Lower lobe of right lung (tissue), 2 donors: Measurements from ENCODE around the gene NRP2. TPM values are rescaled to one million over a fixed set of nuclear protein-coding genes. Genes with fewer than 3 reads are reported as not detected.

Experiments used
- ATAC-seq, 2 donors: fragments of 200-7000 bp; cut with Tn5 transposase; one replicate each; pipeline ENCODE4 v1.9.1; 2020 to 2022; ENCODE audit warnings: mild to moderate bottlenecking in 2 of 2, moderate library complexity in 2 of 2
- DNase-seq: peaks from one replicate; pipeline ENCODE4 v3.0.0-alpha.2; 2020
- H3K27ac ChIP-seq: fragments of 200-600 bp; one replicate; pipeline ENCODE4 v1.8.0; 2022
- H3K27me3 ChIP-seq: fragments of 200-600 bp; one replicate; pipeline ENCODE4 v1.8.0; 2022; ENCODE audit warnings: low read depth
- H3K36me3 ChIP-seq: fragments of 200-600 bp; one replicate; pipeline ENCODE4 v1.8.0; 2022; ENCODE audit warnings: mild to moderate bottlenecking
- H3K4me1 ChIP-seq: fragments of 200-600 bp; one replicate; pipeline ENCODE4 v1.8.0; 2022
- H3K4me3 ChIP-seq: fragments of 200-600 bp; one replicate; pipeline ENCODE4 v1.8.0; 2022; ENCODE audit warnings: mild to moderate bottlenecking
- H3K9me3 ChIP-seq: fragments of 200-600 bp; one replicate; pipeline ENCODE4 v1.8.0; 2022
- CTCF ChIP-seq: fragments of 200-600 bp; IDR thresholded peaks from one replicate; pipeline ENCODE4 v1.8.0; 2022; ENCODE audit warnings: antibody characterized with exemption, mild to moderate bottlenecking
- intact Hi-C: fragments of 100-400 bp; cut with DNase I; formaldehyde crosslinking; loops from one replicate; pipeline ENCODE4 v1.11.0; 2022
- total RNA-seq: library from RNA; stranded (reverse); fragmentation: NEBNext Ultra II Directional; extraction: Animal tissue kit (Norgen Biotek cat#: 25700); gene quantifications from one replicate; pipeline ENCODE4 v1.2.1, GENCODE V29; 2021
- donor health status: DM: no; HTN: yes; CAD: no; lungs with severe emphysema.

Gene NRP2
- total RNA-seq, 1 donor from 2014 or later, result 67.5 TPM

DNA sequence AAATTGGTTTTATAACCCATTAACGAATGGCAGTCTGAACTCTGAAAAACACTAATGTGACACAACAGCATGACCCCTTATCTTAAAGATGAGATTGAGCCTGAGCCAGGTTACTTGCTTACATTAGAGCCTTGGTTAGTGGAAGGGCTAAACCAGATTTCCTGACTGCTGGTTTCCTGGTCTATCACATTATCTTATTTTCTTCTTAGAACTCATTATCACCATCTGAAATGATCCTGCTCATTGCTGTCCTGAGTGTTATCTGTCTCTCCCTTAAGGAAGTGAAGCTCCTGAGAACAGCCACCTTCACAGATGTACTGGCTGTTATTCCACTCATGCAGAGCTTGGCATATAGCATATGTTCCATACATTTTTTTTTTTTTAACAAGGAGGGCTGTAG is 9.0 kb upstream of the NRP2 start:
- DNase-seq (no peak), ATAC-seq (no peak)
- Histone ChIP-seq H3K9me3 (no peaks in the 10 kb centered on the region), H3K4me1 (peaks cover 4% of the 10 kb centered on the region), H3K36me3 (no peaks in the 10 kb centered on the region), H3K27me3 (no peaks in the 10 kb centered on the region), H3K27ac (no peak overlapping the region), H3K4me3 (no peak overlapping the region)
- intact Hi-C loops, result no loop called here
- no peak for TF ChIP-seq CTCF

- DNase-seq (no peak), ATAC-seq (peak in 1 of 2 donors; percentile 44)
- Histone ChIP-seq H3K27ac (no peak overlapping the region), H3K36me3 (no peaks in the 10 kb centered on the region), H3K27me3 (no peaks in the 10 kb centered on the region), H3K4me1 (peaks cover 4% of the 10 kb centered on the region), H3K9me3 (no peaks in the 10 kb centered on the region), H3K4me3 (no peak overlapping the region)
- TF ChIP-seq CTCF, result peak; percentile 76
- intact Hi-C loops, result no loop called here
Observed at GRCh38 chr2:205675861-205676516, 6.3 kb upstream of the NRP2 start.

GRCh38 chr2:205678541-205679142 is 3.7 kb upstream of the NRP2 start:
- ATAC-seq (no peak), DNase-seq (no peak)
- Histone ChIP-seq H3K27ac (no peak overlapping the region), H3K36me3 (no peaks in the 10 kb centered on the region), H3K4me1 (peaks cover 13% of the 10 kb centered on the region), H3K4me3 (no peak overlapping the region), H3K27me3 (no peaks in the 10 kb centered on the region), H3K9me3 (no peaks in the 10 kb centered on the region)
- TF ChIP-seq CTCF, result no peak
- intact Hi-C loops, result no loop called here

DNA sequence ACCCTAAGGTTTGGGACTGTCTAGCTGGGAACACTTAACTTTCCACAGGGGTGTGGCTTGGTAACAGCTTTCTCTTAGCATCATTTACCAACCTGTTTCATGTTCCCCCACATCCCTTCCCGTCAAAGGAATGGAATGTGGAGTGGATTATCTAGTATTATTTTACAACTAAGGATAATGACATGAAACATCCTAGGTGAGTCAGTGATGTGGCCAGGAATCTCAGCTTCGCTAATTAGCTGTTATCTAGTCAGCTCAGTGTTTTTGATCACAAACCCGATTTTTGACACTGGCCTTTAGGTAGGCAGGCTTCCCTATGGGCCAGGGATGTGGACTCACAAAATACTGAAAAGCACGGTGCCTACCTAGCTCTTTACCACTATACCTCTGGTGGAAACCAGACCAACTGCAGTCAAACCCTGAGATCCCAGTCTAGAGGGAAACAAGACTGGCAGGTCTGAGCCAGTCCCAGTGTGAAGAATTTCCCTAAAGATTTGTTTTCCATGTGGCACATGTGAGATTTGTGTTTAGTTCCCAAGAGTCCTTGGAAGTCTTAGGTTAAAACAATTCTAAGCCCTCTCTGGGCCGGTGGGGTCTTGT is 2.8 kb upstream of the NRP2 start:
- H3K36me3 ChIP-seq, result no peaks in the 10 kb centered on the region
- ATAC-seq (no peak), DNase-seq (no peak)
- no peak overlapping the region for H3K4me3 ChIP-seq
- H3K27me3 ChIP-seq, result no peaks in the 10 kb centered on the region
- H3K4me1 ChIP-seq, result peaks cover 21% of the 10 kb centered on the region
- no peak overlapping the region for H3K27ac ChIP-seq
- TF ChIP-seq CTCF, result no peak
- intact Hi-C loops, result no loop called here
- H3K9me3 ChIP-seq, result no peaks in the 10 kb centered on the region

- Histone ChIP-seq H3K4me3 (no peak overlapping the region), H3K36me3 (no peaks in the 10 kb centered on the region), H3K27ac (no peak overlapping the region), H3K9me3 (no peaks in the 10 kb centered on the region), H3K4me1 (peaks cover 27% of the 10 kb centered on the region), H3K27me3 (peaks cover 2% of the 10 kb centered on the region)
- intact Hi-C loops, result no loop called here
- DNase-seq (no peak), ATAC-seq (peak; percentile 51 to 56)
- TF ChIP-seq CTCF, result peak; percentile 73
Observed at GRCh38 chr2:205680067-205680466, 2.2 kb upstream of the NRP2 start.
